Measurements from ENCODE around the gene SORBS2.

GRCh38 chr4:185549095-185549639 lies 262.8 kb downstream of the SORBS2 start:
- TF ChIP-seq CTCF (IDR thresholded peaks at IDR 0.05) (no peak), POLR2A (IDR thresholded peaks at IDR 0.05) (no peak)

Data from testis (tissue), 2 donors.